Lung (tissue), 12 donors: ENCODE measurements around the gene B4GALNT1. TPM values are rescaled to one million over a fixed set of nuclear protein-coding genes. Genes with fewer than 3 reads are reported as not detected.

Experiments used
- ATAC-seq: fragments of 200-7000 bp; cut with Tn5 transposase; one replicate; pipeline ENCODE4 v1.9.1; 2020; ENCODE audit warnings: moderate number of reproducible peaks; ENCODE audit not compliant: insufficient read depth, low FRiP score
- DNase-seq, 3 donors: peaks; one replicate each; pipeline ENCODE4 v3.0.0-alpha.2; 2013 to 2017
- H3K27ac ChIP-seq, 2 donors: one replicate each; pipeline ENCODE4 v1.5.1; 2013; ENCODE audit warnings: mild to moderate bottlenecking in 2 of 2, moderate library complexity in 2 of 2, control low read depth in 1 of 2, inconsistent platforms in 1 of 2, low read depth in 1 of 2, low read length in 1 of 2
- H3K27me3 ChIP-seq, 3 donors: one replicate each; pipeline ENCODE4 v1.5.1; 2013; ENCODE audit warnings: low read length in 2 of 3; ENCODE audit not compliant: control insufficient read depth in 3 of 3, insufficient read depth in 3 of 3
- H3K36me3 ChIP-seq, 4 donors: one replicate each; pipeline ENCODE4 v1.5.1; 2013; ENCODE audit warnings: low read length in 4 of 4, mild to moderate bottlenecking in 1 of 4, moderate library complexity in 1 of 4; ENCODE audit not compliant: control insufficient read depth in 4 of 4, insufficient read depth in 4 of 4
- H3K4me1 ChIP-seq, 5 donors: one replicate each; pipeline ENCODE4 v1.5.1; 2013; ENCODE audit warnings: low read length in 5 of 5, mild to moderate bottlenecking in 2 of 5, moderate library complexity in 1 of 5; ENCODE audit not compliant: control insufficient read depth in 5 of 5, insufficient read depth in 5 of 5
- H3K4me3 ChIP-seq: one replicate; pipeline ENCODE4 v1.5.1; 2013; ENCODE audit warnings: mild to moderate bottlenecking, control low read depth, moderate library complexity
- H3K9ac ChIP-seq, 2 donors: one replicate each; pipeline ENCODE4 v1.5.1; 2013; ENCODE audit warnings: low read length in 2 of 2, control low read depth in 1 of 2; ENCODE audit not compliant: insufficient read depth in 1 of 2
- H3K9me3 ChIP-seq, 4 donors: one replicate each; pipeline ENCODE4 v1.5.1; 2013; ENCODE audit warnings: low read length in 3 of 4, mild to moderate bottlenecking in 1 of 4, moderate library complexity in 1 of 4; ENCODE audit not compliant: control insufficient read depth in 4 of 4, insufficient read depth in 3 of 4
- CTCF ChIP-seq: IDR thresholded peaks from 2 replicates; pipeline ENCODE4 v1.5.1; 2012; ENCODE audit warnings: mild to moderate bottlenecking; ENCODE audit errors: control extremely low read depth, extremely low read depth
- WGBS, 2 donors: extraction: QIAGEN DNeasy Blood & Tissue Kit; methylation state at CpG; one replicate each; pipeline ENCODE4 v1.1.7; 2013; 5-methylcytosine and 5-hydroxymethylcytosine counted together
- polyA plus RNA-seq, 2 donors: library from polyadenylated mRNA; stranded (reverse); fragments of 200-250 nt; gene quantifications; one replicate each; pipeline ENCODE4 v1.2.1, GENCODE V29; 2013
- total RNA-seq, 2 donors: library from RNA; depleted of rRNA in 1 of 2; stranded (reverse); fragments of >200 nt in 1 of 2; gene quantifications; one replicate each; pipeline ENCODE4 v1.2.1, GENCODE V29; 2014 to 2021
- donor health status: control.
- donor health status: control.
- donor health status: Bipolar disorder and iron deficiency.
- donor health status: healthy.
- donor health status: DM: yes; HTN: yes; CAD: no.

The B4GALNT1 gene
- total and polyA plus RNA-seq, 4 donors, result 0.51 to 2.5 (median 0.73) TPM

GRCh38 chr12:57585156-57585555 lies 47.8 kb downstream of the B4GALNT1 start:
- no peaks in the 10 kb centered on the region for H3K36me3 ChIP-seq
- WGBS, 2 donors, result 81 to 84% methylated on average over 2 of the region's 2 CpGs
- H3K27me3 ChIP-seq, result peaks cover 0 to 13% (median 13%) of the 10 kb centered on the region in 3 donors
- no peak overlapping the region for H3K4me3 ChIP-seq
- no peak overlapping the region for H3K9ac ChIP-seq
- DNase-seq (no peak), ATAC-seq (no peak)
- no peaks in the 10 kb centered on the region for H3K4me1 ChIP-seq
- no peak overlapping the region for H3K27ac ChIP-seq
- TF ChIP-seq CTCF, result no peak
- H3K9me3 ChIP-seq, result no peaks in the 10 kb centered on the region

- no peak for DNase-seq
- no peak for ATAC-seq
- no peak for TF ChIP-seq CTCF
- Histone ChIP-seq H3K4me3 (no peak overlapping the region), H3K27ac (no peak overlapping the region), H3K36me3 (no peaks in the 10 kb centered on the region), H3K9me3 (no peaks in the 10 kb centered on the region), H3K27me3 (peaks cover 0 to 13% (median 13%) of the 10 kb centered on the region in 3 donors), H3K4me1 (no peaks in the 10 kb centered on the region), H3K9ac (no peak overlapping the region)
These were observed 48.3 kb downstream of the B4GALNT1 start for GRCh38 chr12:57584690-57585089.

GRCh38 chr12:57584050-57584449 lies 49.0 kb downstream of the B4GALNT1 start:
- ATAC-seq (no peak), DNase-seq (no peak)
- Histone ChIP-seq H3K4me3 (no peak overlapping the region), H3K9me3 (no peaks in the 10 kb centered on the region), H3K36me3 (no peaks in the 10 kb centered on the region), H3K27ac (no peak overlapping the region), H3K9ac (no peak overlapping the region), H3K27me3 (peaks cover 0 to 13% (median 13%) of the 10 kb centered on the region in 3 donors), H3K4me1 (no peaks in the 10 kb centered on the region)
- WGBS, 2 donors, result 97 to 100% methylated on average over 2 of the region's 2 CpGs
- TF ChIP-seq CTCF, result no peak
